ENCODE results near the gene NOP16. TPM values are rescaled to one million over a fixed set of nuclear protein-coding genes. Genes with fewer than 3 reads are reported as not detected.
A peak's percentile ranks its signal among the peaks of the same experiment; 100 is the strongest.

NOP16 gene
- total RNA-seq, 1 donor from 2014 or later: 27.7 TPM

- Mint-ChIP-seq H3K9me3 (no peaks in the 10 kb centered on the region), H3K27ac (peak overlapping the region; percentile 74), H3K36me3 (peaks cover 15% of the 10 kb centered on the region), H3K4me3 (peak overlapping the region; percentile 61), H3K27me3 (ENCODE audit: low read depth) (peaks cover 17% of the 10 kb centered on the region), H3K4me1 (peaks cover 9% of the 10 kb centered on the region)
- TF ChIP-seq CTCF (IDR thresholded peaks at IDR 0.05; ENCODE audit: unreplicated experiment): no peak
- no peak for DNase-seq (ENCODE audit: low spot score in 2 of 2, unreplicated experiment in 2 of 2)
Measured at GRCh38 chr5:176359658-176360057, 28.7 kb downstream of the NOP16 start.

- no peak for TF ChIP-seq CTCF (IDR thresholded peaks at IDR 0.05; ENCODE audit: unreplicated experiment)
- no peaks in the 10 kb centered on the region for H3K9me3 Mint-ChIP-seq
- peaks cover 31% of the 10 kb centered on the region for H3K36me3 Mint-ChIP-seq
- no peak overlapping the region for H3K27ac Mint-ChIP-seq
- H3K4me1 Mint-ChIP-seq: peaks cover 7% of the 10 kb centered on the region
- no peak for DNase-seq (ENCODE audit: low spot score in 2 of 2, unreplicated experiment in 2 of 2)
- no peaks in the 10 kb centered on the region for H3K27me3 Mint-ChIP-seq (ENCODE audit: low read depth)
- H3K4me3 Mint-ChIP-seq: no peak overlapping the region
Measured at GRCh38 chr5:176356179-176356566, 32.2 kb downstream of the NOP16 start.

GRCh38 chr5:176355400-176356178, 32.8 kb downstream of the NOP16 start:
- no peak overlapping the region for H3K4me3 Mint-ChIP-seq
- no peak for DNase-seq (ENCODE audit: low spot score in 2 of 2, unreplicated experiment in 2 of 2)
- no peaks in the 10 kb centered on the region for H3K27me3 Mint-ChIP-seq (ENCODE audit: low read depth)
- H3K9me3 Mint-ChIP-seq: no peaks in the 10 kb centered on the region
- no peak for TF ChIP-seq CTCF (IDR thresholded peaks at IDR 0.05; ENCODE audit: unreplicated experiment)
- peaks cover 34% of the 10 kb centered on the region for H3K36me3 Mint-ChIP-seq
- peaks cover 7% of the 10 kb centered on the region for H3K4me1 Mint-ChIP-seq
- H3K27ac Mint-ChIP-seq: no peak overlapping the region

- no peak overlapping the region for H3K4me3 Mint-ChIP-seq
- H3K36me3 Mint-ChIP-seq: peaks cover 50% of the 10 kb centered on the region
- H3K27ac Mint-ChIP-seq: no peak overlapping the region
- TF ChIP-seq CTCF (IDR thresholded peaks at IDR 0.05; ENCODE audit: unreplicated experiment): no peak
- peaks cover 2% of the 10 kb centered on the region for H3K4me1 Mint-ChIP-seq
- DNase-seq (ENCODE audit: low spot score in 2 of 2, unreplicated experiment in 2 of 2): no peak
- H3K27me3 Mint-ChIP-seq (ENCODE audit: low read depth): no peaks in the 10 kb centered on the region
- H3K9me3 Mint-ChIP-seq: no peaks in the 10 kb centered on the region
Measured at GRCh38 chr5:176353533-176353932, 34.9 kb downstream of the NOP16 start.

- Mint-ChIP-seq H3K36me3 (peaks cover 52% of the 10 kb centered on the region), H3K27me3 (ENCODE audit: low read depth) (no peaks in the 10 kb centered on the region), H3K4me3 (no peak overlapping the region), H3K27ac (peak overlapping the region; percentile 58), H3K9me3 (no peaks in the 10 kb centered on the region), H3K4me1 (peaks cover 2% of the 10 kb centered on the region)
- DNase-seq (ENCODE audit: low spot score in 2 of 2, unreplicated experiment in 2 of 2): no peak
- no peak for TF ChIP-seq CTCF (IDR thresholded peaks at IDR 0.05; ENCODE audit: unreplicated experiment)
Measured at GRCh38 chr5:176352116-176352878, 36.1 kb downstream of the NOP16 start.

Measured in mesothelial cell of epicardium (in vitro differentiated cells).